Mesendoderm (in vitro differentiated cells): Measurements from ENCODE around the gene MATCAP1.

Source experiments
- small RNA-seq: library from polyadenylated mRNA; stranded (forward); fragments of <200 nt; extraction: miRNeasy Mini kit (QIAGEN cat#:217004); gene quantifications from one replicate; pipeline ENCODE3, GENCODE V24; 2013; ENCODE audit not compliant: insufficient read depth

Gene MATCAP1

Small RNA genes within 50 kb of the gene (small RNA-seq; reads per million reads assigned to genes)
- gene MIR328: 6.6 reads per million, percentile 78 among the genes with 10 or more reads in this experiment
